Loucy (cell line): Measurements from ENCODE around the gene KRT2.

ENCODE experiments used
- H2AFZ ChIP-seq: fragments of 200-600 bp; sonication (generic); 2 replicates; pipeline ENCODE4 v1.6.0; 2016; ENCODE audit warnings: antibody characterized with exemption, mild to moderate bottlenecking, low read length, moderate library complexity
- H3F3A ChIP-seq: fragments of 200-600 bp; 2 replicates; pipeline ENCODE4 v1.6.0; 2016; ENCODE audit warnings: antibody characterized with exemption, low read depth, mild to moderate bottlenecking
- H3K27me3 ChIP-seq: fragments of 200-600 bp; sonication (generic); 2 replicates; pipeline ENCODE4 v1.6.1; 2014; ENCODE audit warnings: low read length, mild to moderate bottlenecking; ENCODE audit not compliant: insufficient read depth, poor library complexity, severe bottlenecking
- H3K36me3 ChIP-seq: fragments of 200-600 bp; sonication (generic); 2 replicates; pipeline ENCODE4 v1.6.1; 2016; ENCODE audit warnings: low read length; ENCODE audit not compliant: insufficient read depth
- H3K4me1 ChIP-seq: fragments of 200-600 bp; sonication (generic); 2 replicates; pipeline ENCODE4 v1.5.1; 2014; ENCODE audit warnings: low read length, mild to moderate bottlenecking; ENCODE audit not compliant: insufficient read depth, poor library complexity, severe bottlenecking
- H3K4me2 ChIP-seq: fragments of 200-600 bp; sonication (generic); 2 replicates; pipeline ENCODE4 v1.6.0; 2014; ENCODE audit warnings: antibody characterized with exemption, low read length, low read depth, mild to moderate bottlenecking; ENCODE audit not compliant: poor library complexity, severe bottlenecking
- H3K4me3 ChIP-seq: fragments of 200-600 bp; sonication (generic); 2 replicates; pipeline ENCODE4 v1.5.1; 2014; ENCODE audit warnings: low read length, mild to moderate bottlenecking, mixed read lengths; ENCODE audit not compliant: poor library complexity, severe bottlenecking
- H3K79me2 ChIP-seq: fragments of 200-600 bp; sonication (generic); 2 replicates; pipeline ENCODE4 v1.6.1; 2014; ENCODE audit warnings: low read length; ENCODE audit not compliant: insufficient read depth
- H3K9ac ChIP-seq: fragments of 200-600 bp; sonication (generic); 2 replicates; pipeline ENCODE4 v1.6.0; 2014; ENCODE audit warnings: mild to moderate bottlenecking, low read depth, low read length, moderate library complexity; ENCODE audit not compliant: poor library complexity, severe bottlenecking
- H3K9me2 ChIP-seq: fragments of 200-600 bp; sonication (generic); replicated peaks from 2 replicates; pipeline ENCODE4 v1.6.1; 2016; ENCODE audit warnings: low read depth, low read length, mixed read lengths
- H3K9me3 ChIP-seq: fragments of 200-600 bp; sonication (generic); 2 replicates; pipeline ENCODE4 v1.6.1; 2014; ENCODE audit warnings: mild to moderate bottlenecking, antibody characterized with exemption, low read length, low read depth; ENCODE audit not compliant: insufficient read depth
- H4K20me1 ChIP-seq: fragments of 200-600 bp; sonication (generic); 2 replicates; pipeline ENCODE4 v1.6.0; 2014; ENCODE audit warnings: antibody characterized with exemption, low read length, mild to moderate bottlenecking; ENCODE audit not compliant: insufficient read depth, poor library complexity, severe bottlenecking
- CTCF ChIP-seq: fragments of 200-600 bp; sonication (generic); conservative IDR thresholded peaks from 2 replicates; pipeline ENCODE4 v1.5.1; 2014; ENCODE audit warnings: mild to moderate bottlenecking, antibody characterized with exemption, low read length
- EZH2phosphoT487 ChIP-seq: fragments of 200-600 bp; IDR thresholded peaks from 2 replicates; pipeline ENCODE4 v1.6.1; 2018; ENCODE audit warnings: antibody characterized with exemption, mild to moderate bottlenecking, moderate library complexity, borderline replicate concordance

The KRT2 gene

DNA sequence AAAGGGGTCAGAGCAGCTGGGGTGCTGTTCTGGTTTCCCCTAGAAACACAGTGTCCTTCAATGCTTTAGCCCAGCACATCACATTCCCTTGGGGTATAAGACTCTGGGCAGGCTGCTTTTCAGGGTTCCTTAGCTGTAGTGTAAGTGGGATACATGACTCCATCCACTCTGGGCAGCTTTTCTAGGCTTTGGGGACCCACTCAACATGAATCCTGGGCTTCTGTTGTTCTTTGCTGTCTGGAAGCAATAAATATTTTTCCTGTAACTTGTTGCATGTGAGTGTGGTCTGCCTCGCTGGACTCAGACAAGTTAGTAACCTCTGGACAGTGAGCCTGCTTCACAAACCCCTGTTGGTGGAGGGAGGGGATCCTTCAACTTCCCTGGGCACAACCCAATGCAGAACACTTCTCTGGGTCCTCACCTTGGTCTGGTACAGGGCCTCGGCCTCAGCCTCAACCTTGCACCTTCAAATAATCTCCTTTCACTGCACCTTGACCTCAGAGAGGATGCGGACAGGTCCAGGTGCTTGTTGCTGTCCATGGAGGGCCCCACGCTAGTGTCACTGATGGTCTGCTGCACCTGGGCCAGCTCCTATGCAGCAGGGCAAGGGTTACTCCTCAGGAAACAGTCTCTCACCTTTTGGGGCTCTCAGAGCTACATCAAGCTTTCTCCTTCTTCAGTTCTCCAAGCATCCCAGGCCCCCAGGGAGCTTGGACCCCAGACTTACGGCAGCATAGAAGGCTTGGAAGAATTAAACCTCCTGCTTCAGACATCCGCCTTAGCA lies 20.1 kb downstream of the KRT2 start:
- H3K9ac ChIP-seq: peak overlapping the region; percentile 18
- peaks cover 78% of the 10 kb centered on the region for H3K4me1 ChIP-seq
- H3K79me2 ChIP-seq: no peaks in the 10 kb centered on the region
- H3K4me3 ChIP-seq: no peak overlapping the region
- no peak for TF ChIP-seq EZH2phosphoT487
- TF ChIP-seq CTCF: no peak
- peak overlapping the region; percentile 82 for H3K4me2 ChIP-seq
- no peaks in the 10 kb centered on the region for H3K9me2 ChIP-seq
- H3F3A ChIP-seq: no peaks in the 10 kb centered on the region
- no peaks in the 10 kb centered on the region for H3K36me3 ChIP-seq
- no peaks in the 10 kb centered on the region for H3K9me3 ChIP-seq
- no peak overlapping the region for H2AFZ ChIP-seq
- H3K27me3 ChIP-seq: no peaks in the 10 kb centered on the region
- no peaks in the 10 kb centered on the region for H4K20me1 ChIP-seq

DNA sequence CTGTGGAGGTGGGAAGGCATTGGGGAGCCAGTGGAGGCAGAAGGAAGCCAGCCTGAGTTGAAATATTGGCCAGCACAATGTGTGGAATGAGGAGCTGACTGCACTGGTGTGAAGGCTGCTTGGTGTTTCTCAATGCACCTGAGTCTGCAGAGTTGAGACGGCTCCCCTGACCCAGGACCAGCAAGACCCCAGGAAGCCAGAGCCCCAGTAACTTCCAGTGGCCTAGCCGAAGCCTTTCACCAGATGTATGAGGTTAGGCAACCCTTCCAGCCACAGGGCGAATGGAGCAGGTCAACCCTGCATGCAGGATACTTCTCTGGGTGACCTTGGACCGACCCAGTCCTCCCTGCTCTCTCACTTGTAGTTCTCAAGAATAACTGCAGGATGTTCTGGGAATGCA lies 20.7 kb downstream of the KRT2 start:
- Histone ChIP-seq H3K4me1 (peaks cover 83% of the 10 kb centered on the region), H3K9ac (peak overlapping the region; percentile 18), H4K20me1 (no peaks in the 10 kb centered on the region), H3F3A (no peaks in the 10 kb centered on the region), H3K4me3 (peak overlapping the region; percentile 61), H3K79me2 (no peaks in the 10 kb centered on the region), H3K27me3 (no peaks in the 10 kb centered on the region), H3K9me3 (no peaks in the 10 kb centered on the region), H2AFZ (no peak overlapping the region), H3K9me2 (no peaks in the 10 kb centered on the region), H3K4me2 (peak overlapping the region; percentile 82), H3K36me3 (no peaks in the 10 kb centered on the region)
- TF ChIP-seq CTCF: no peak
- TF ChIP-seq EZH2phosphoT487: no peak

- no peaks in the 10 kb centered on the region for H3K9me3 ChIP-seq
- H3K27me3 ChIP-seq: no peaks in the 10 kb centered on the region
- H3K79me2 ChIP-seq: no peaks in the 10 kb centered on the region
- peak overlapping the region; percentile 18 for H3K9ac ChIP-seq
- H3K4me2 ChIP-seq: peak overlapping the region; percentile 82
- H2AFZ ChIP-seq: 0 out of 2 replicates have a peak overlapping the region, but pooled peaks have one; percentile 39
- H3F3A ChIP-seq: no peaks in the 10 kb centered on the region
- TF ChIP-seq CTCF (no peak), EZH2phosphoT487 (no peak)
- no peaks in the 10 kb centered on the region for H3K36me3 ChIP-seq
- H4K20me1 ChIP-seq: no peaks in the 10 kb centered on the region
- peaks cover 79% of the 10 kb centered on the region for H3K4me1 ChIP-seq
- peak overlapping the region; percentile 61 for H3K4me3 ChIP-seq
- no peaks in the 10 kb centered on the region for H3K9me2 ChIP-seq
Measured at GRCh38 chr12:52630599-52631200, 21.3 kb downstream of the KRT2 start.
